HCT116 (cell line): ENCODE data around the gene ELMO2. TPM values are rescaled to one million over a fixed set of nuclear protein-coding genes. Genes with fewer than 3 reads are reported as not detected.

Source experiments
- ATAC-seq: fragments of 200-7000 bp; cut with Tn5 transposase; 2 replicates; pipeline ENCODE4 v1.9.1; 2020; ENCODE audit warnings: mild to moderate bottlenecking, moderate library complexity
- BruUV-seq: library from RNA; stranded (reverse); fragments of 400-500 nt; replicated peaks from 2 replicates; lab custom pipeline; 2021; lab: Mats Ljungman, UMichigan
- CTCF ChIA-PET: fragments of 300-600 bp; sonication (Branson Sonifier 250); formaldehyde crosslinking; loops from one replicate; lab custom pipeline; 2021; ENCODE audit warnings: antibody characterized with exemption; lab: Charles Lee
- POLR2A ChIA-PET: fragments of 300-600, 350-600 bp; sonication (Branson Sonifier 250); formaldehyde crosslinking; loops from one replicate; lab custom pipeline; 2021; ENCODE audit warnings: antibody characterized with exemption; lab: Charles Lee
- RAD21 ChIA-PET, 2 experiments: fragments of 300-600 bp; sonication (Branson Sonifier 250); formaldehyde crosslinking; loops; one replicate each; lab custom pipeline; 2023; ENCODE audit warnings: low total read pairs in 2 of 2; ENCODE audit not compliant: uncharacterized antibody in 2 of 2, unreplicated experiment in 2 of 2, low non-redundant PET in 1 of 2; lab: Charles Lee
- DNase-seq: peaks from one replicate; pipeline ENCODE4 v3.0.0-alpha.2; 2010; ENCODE audit warnings: low read depth, low spot score
- H2AFZ ChIP-seq: fragments of 200-600 bp; shearing (Covaris generic), sonication (generic); 2 replicates; pipeline ENCODE4 v1.6.1; 2017; ENCODE audit warnings: low read depth, mixed run types, mixed read lengths, antibody characterized with exemption, low read length; ENCODE audit not compliant: poor library complexity, severe bottlenecking
- H3K27ac ChIP-seq: 2 replicates; pipeline ENCODE4 v1.5.1; 2012; ENCODE audit warnings: low read depth, low read length
- H3K27me3 ChIP-seq: fragments of 200-600 bp; sonication (generic); 2 replicates; pipeline ENCODE4 v1.6.1; 2016; ENCODE audit warnings: mixed run types, low read length, mixed read lengths; ENCODE audit not compliant: insufficient read depth
- H3K36me3 ChIP-seq, 2 experiments: fragments of 200-500 bp in 1 of 2; fragments of 200-600 bp in 1 of 2; sonication (Bioruptor generic) in 1 of 2; sonication (generic) in 1 of 2; 2 replicates each; pipeline versions ENCODE4 v1.5.1 to v1.6.1; 2014 to 2016; ENCODE audit warnings: low read length in 2 of 2, inconsistent platforms in 1 of 2, mixed read lengths in 1 of 2, mixed run types in 1 of 2; ENCODE audit not compliant: insufficient read depth in 2 of 2, control insufficient read depth in 1 of 2
- H3K4me1 ChIP-seq, 2 experiments: fragments of 200-600 bp in 1 of 2; sonication (generic) in 1 of 2; 2 replicates each; pipeline versions ENCODE4 v1.5.1 to v1.6.1; 2012 to 2017; ENCODE audit warnings: low read length in 2 of 2, inconsistent platforms in 1 of 2, mild to moderate bottlenecking in 1 of 2, mixed read lengths in 1 of 2, mixed run types in 1 of 2, moderate library complexity in 1 of 2; ENCODE audit not compliant: insufficient read depth in 2 of 2, control insufficient read depth in 1 of 2
- H3K4me2 ChIP-seq: fragments of 200-600 bp; sonication (generic); 2 replicates; pipeline ENCODE4 v1.6.1; 2017; ENCODE audit warnings: mixed run types, low read length, mixed read lengths
- H3K4me3 ChIP-seq, 2 experiments: fragments of 200-600 bp in 1 of 2; sonication (generic) in 1 of 2; replicated peaks in 1 of 2; 2 replicates each; pipeline ENCODE4 v1.5.1; 2011 to 2016; ENCODE audit warnings: low read length in 2 of 2, control low read depth in 1 of 2, low read depth in 1 of 2, mild to moderate bottlenecking in 1 of 2, mixed read lengths in 1 of 2, mixed run types in 1 of 2
- H3K79me2 ChIP-seq: fragments of 200-600 bp; sonication (generic); 2 replicates; pipeline ENCODE4 v1.6.1; 2017; ENCODE audit warnings: mild to moderate bottlenecking, mixed run types, low read length, moderate library complexity, mixed read lengths; ENCODE audit not compliant: insufficient read depth
- H3K9ac ChIP-seq: fragments of 200-600 bp; sonication (generic); 2 replicates; pipeline ENCODE4 v1.6.1; 2016; ENCODE audit warnings: low read length, mixed read lengths
- H3K9me2 ChIP-seq: fragments of 200-600 bp; sonication (generic), shearing (Covaris generic); 2 replicates; pipeline ENCODE4 v1.6.1; 2017; ENCODE audit warnings: mixed run types, mild to moderate bottlenecking, moderate library complexity; ENCODE audit not compliant: insufficient read depth
- H3K9me3 ChIP-seq, 2 experiments: fragments of 200-500 bp in 1 of 2; fragments of 200-600 bp in 1 of 2; sonication (Bioruptor generic) in 1 of 2; sonication (generic) in 1 of 2; 2 replicates each; pipeline ENCODE4 v1.6.1; 2014 to 2017; ENCODE audit warnings: low read length in 2 of 2, mixed read lengths in 2 of 2, inconsistent platforms in 1 of 2, low read depth in 1 of 2, mild to moderate bottlenecking in 1 of 2, mixed run types in 1 of 2, moderate library complexity in 1 of 2; ENCODE audit not compliant: control insufficient read depth in 1 of 2, insufficient read depth in 1 of 2
- H4K20me1 ChIP-seq: fragments of 200-600 bp; sonication (generic), shearing (Covaris generic); 2 replicates; pipeline ENCODE4 v1.6.1; 2017; ENCODE audit warnings: mixed run types, mild to moderate bottlenecking, moderate library complexity; ENCODE audit not compliant: insufficient read depth
- ATF3 ChIP-seq: IDR thresholded peaks from 2 replicates; pipeline ENCODE4 v1.6.1; 2012
- CBX3 ChIP-seq: IDR thresholded peaks from 2 replicates; pipeline ENCODE4 v1.6.1; 2012; ENCODE audit warnings: low read depth
- CTCF ChIP-seq, 3 experiments: fragments of 200-600 bp in 1 of 3; sonication (generic) in 1 of 3; IDR thresholded peaks in 2 of 3; conservative IDR thresholded peaks in 1 of 3; 2 replicates each; pipeline ENCODE4 v1.5.1; 2012 to 2017; ENCODE audit warnings: low read depth in 2 of 3, low read length in 2 of 3, antibody characterized with exemption in 1 of 3, borderline replicate concordance in 1 of 3, control low read depth in 1 of 3, mild to moderate bottlenecking in 1 of 3, mixed read lengths in 1 of 3, mixed run types in 1 of 3, moderate library complexity in 1 of 3; ENCODE audit not compliant: insufficient read depth in 1 of 3
- EZH2phosphoT487 ChIP-seq: fragments of 200-600 bp; IDR thresholded peaks from 2 replicates; pipeline ENCODE4 v1.6.1; 2018; ENCODE audit warnings: antibody characterized with exemption, borderline replicate concordance
- FOSL1 ChIP-seq: IDR thresholded peaks from 2 replicates; pipeline ENCODE4 v1.6.1; 2012; ENCODE audit warnings: low read depth
- JUND ChIP-seq: IDR thresholded peaks from 2 replicates; pipeline ENCODE4 v1.6.1; 2012
- MAX ChIP-seq: IDR thresholded peaks from 2 replicates; pipeline ENCODE4 v1.6.1; 2012
- POLR2A ChIP-seq: IDR thresholded peaks from 2 replicates; pipeline ENCODE4 v1.7.0; 2011; ENCODE audit warnings: borderline replicate concordance; ENCODE audit not compliant: insufficient read depth, insufficient read length; ENCODE audit errors: extremely low read depth
- POLR2AphosphoS5 ChIP-seq: IDR thresholded peaks from 2 replicates; pipeline ENCODE4 v1.6.1; 2011; ENCODE audit warnings: mild to moderate bottlenecking, low read depth, low read length, moderate library complexity
- RAD21 ChIP-seq: IDR thresholded peaks from 2 replicates; pipeline ENCODE4 v1.6.1; 2012; ENCODE audit warnings: low read depth, mild to moderate bottlenecking
- REST ChIP-seq: IDR thresholded peaks from 2 replicates; pipeline ENCODE4 v1.6.1; 2012; ENCODE audit warnings: low read depth
- SP1 ChIP-seq: IDR thresholded peaks from 2 replicates; pipeline ENCODE4 v1.6.1; 2012; ENCODE audit warnings: low read depth
- TCF7L2 ChIP-seq: IDR thresholded peaks from 2 replicates; pipeline ENCODE4 v1.7.0; 2011; ENCODE audit warnings: borderline replicate concordance, inconsistent platforms; ENCODE audit not compliant: insufficient read depth, insufficient read length; ENCODE audit errors: extremely low read depth
- intact Hi-C: fragments of 100-400 bp; cut with micrococcal nuclease; formaldehyde crosslinking; loops from 2 replicates; pipeline ENCODE4 v1.10.0; 2022
- total RNA-seq: library from RNA; stranded (reverse); gene quantifications from one replicate; pipeline ENCODE4 v1.2.1, GENCODE V29; 2021; ENCODE audit not compliant: unreplicated experiment

Gene ELMO2
- total RNA-seq, 1 experiment from 2014 or later = 22.9 TPM

GRCh38 chr20:46317685-46318177 lies 88.7 kb downstream of the ELMO2 start:
- no peaks in the 10 kb centered on the region for H4K20me1 ChIP-seq
- H2AFZ ChIP-seq = no peak overlapping the region
- RAD21 ChIA-PET = no interaction called here
- no peak overlapping the region for H3K27ac ChIP-seq
- DNase-seq (no peak), ATAC-seq (no peak)
- no peak overlapping the region for H3K4me2 ChIP-seq
- H3K9me2 ChIP-seq = no peaks in the 10 kb centered on the region
- BruUV-seq = no TSS peak
- no peaks in the 10 kb centered on the region for H3K36me3 ChIP-seq
- CTCF ChIA-PET = no interaction called here
- H3K9me3 ChIP-seq = no peaks in the 10 kb centered on the region
- POLR2A ChIA-PET = no interaction called here
- H3K4me3 ChIP-seq = no peak overlapping the region
- no peak for TF ChIP-seq POLR2A
- no peak for TF ChIP-seq JUND
- TF ChIP-seq FOSL1 = no peak
- TF ChIP-seq RAD21 = no peak
- TF ChIP-seq REST = no peak
- no peak for TF ChIP-seq MAX
- no peak for TF ChIP-seq ATF3
- TF ChIP-seq EZH2phosphoT487 = no peak
- TF ChIP-seq SP1 = no peak
- TF ChIP-seq CTCF (IDR thresholded peaks at IDR 0.05 in 2 of 3, conservative IDR thresholded peaks at IDR 0.05 in 1 of 3; ENCODE audit: borderline replicate concordance in 1 of 3, insufficient read depth in 1 of 3, low read depth in 2 of 3, low read length in 2 of 3) = no peak
- no peak for TF ChIP-seq TCF7L2
- no peak for TF ChIP-seq CBX3
- TF ChIP-seq POLR2AphosphoS5 = no peak
- no peaks in the 10 kb centered on the region for H3K79me2 ChIP-seq
- peaks cover 5% of the 10 kb centered on the region; the same call in 1 of the 2 replicates for H3K27me3 ChIP-seq
- intact Hi-C loops = no loop called here
- H3K4me1 ChIP-seq = peaks cover 8 to 19% of the 10 kb centered on the region in 2 experiments; a peak in 3 of 4 replicates
- no peak overlapping the region for H3K9ac ChIP-seq
